ENCODE results near the gene RELN. TPM values are rescaled to one million over a fixed set of nuclear protein-coding genes. Genes with fewer than 3 reads are reported as not detected.
A peak's percentile ranks its signal among the peaks of the same experiment; 100 is the strongest.

RELN gene
- total RNA-seq, 1 experiment from 2014 or later = 0.02 TPM

DNA sequence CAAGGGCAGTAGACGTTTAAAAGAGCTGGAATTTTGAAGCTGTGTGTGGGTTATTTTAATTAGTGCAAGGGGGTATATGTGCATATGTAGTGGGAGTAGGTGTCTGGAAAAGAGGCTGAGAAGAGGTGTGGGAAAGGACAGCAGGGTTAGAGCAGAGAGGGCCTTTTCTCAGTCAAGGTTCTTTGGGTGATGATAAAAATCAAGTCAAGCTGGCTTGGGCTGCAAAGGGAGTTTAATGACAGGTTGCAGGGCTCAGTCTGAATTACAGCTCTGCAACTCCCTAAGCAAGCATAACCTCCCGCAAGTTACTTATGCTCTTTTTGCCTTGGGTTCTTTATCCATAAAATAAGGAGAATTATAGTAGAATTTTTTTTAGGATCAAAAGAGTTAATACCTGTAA lies 83.5 kb downstream of the RELN start:
- Histone ChIP-seq H3T11ph (ENCODE audit: low read length) (no peak overlapping the region), H2AFZ (ENCODE audit: low read length) (no peak overlapping the region), H3K9ac (ENCODE audit: extremely low read depth, insufficient read length, low read length) (no peak overlapping the region), H3K27ac (ENCODE audit: insufficient read length, low read depth, low read length) (no peak overlapping the region), H3K79me2 (ENCODE audit: insufficient read depth, low read length) (no peaks in the 10 kb centered on the region), H3K79me1 (ENCODE audit: insufficient read depth, low read depth, low read length, poor library complexity, severe bottlenecking) (no peaks in the 10 kb centered on the region), H2BK12ac (ENCODE audit: insufficient read length, low read depth, low read length) (no peak overlapping the region), H4K20me1 (ENCODE audit: control insufficient read depth, insufficient read depth, insufficient read length) (no peaks in the 10 kb centered on the region), H3K4ac (ENCODE audit: low read depth, low read length) (no peak overlapping the region), H4K8ac (replicated peaks; ENCODE audit: insufficient read length, low read depth, low read length) (no peak overlapping the region), H2BK120ac (ENCODE audit: low read depth, low read length, poor library complexity, severe bottlenecking) (no peak overlapping the region), H3K23me2 (ENCODE audit: insufficient read length, low read depth, low read length, poor library complexity, severe bottlenecking) (no peaks in the 10 kb centered on the region), H2BK5ac (ENCODE audit: insufficient read length, low read length) (no peak overlapping the region), H3K23ac (ENCODE audit: insufficient read length, low read depth, low read length) (no peak overlapping the region), H3K14ac (ENCODE audit: insufficient read depth, low read length) (no peak overlapping the region), H3K4me2 (ENCODE audit: insufficient read depth, insufficient read length, low read length) (no peak overlapping the region), H2BK15ac (ENCODE audit: low read depth, low read length) (no peak overlapping the region), H2AK5ac (ENCODE audit: insufficient read length, low read length) (no peak overlapping the region), H4K5ac (ENCODE audit: insufficient read length, low read depth, low read length) (no peak overlapping the region), H2BK20ac (ENCODE audit: low read depth, low read length, poor library complexity, severe bottlenecking) (no peak overlapping the region), H3K56ac (ENCODE audit: insufficient read length, low read depth, low read length) (no peak overlapping the region), H3K9me3 (ENCODE audit: control insufficient read depth, low read depth, low read length) (no peaks in the 10 kb centered on the region), H3K18ac (ENCODE audit: insufficient read length, low read depth, low read length) (no peak overlapping the region), H3K27me3 (ENCODE audit: insufficient read depth, low read length) (no peaks in the 10 kb centered on the region), H3K4me1 (ENCODE audit: insufficient read depth, low read length) (no peaks in the 10 kb centered on the region), H4K91ac (ENCODE audit: insufficient read length, low read depth, low read length) (no peak overlapping the region)
- Mint-ChIP-seq H3K4me3 (no peak overlapping the region), H3K9me3 (no peaks in the 10 kb centered on the region), H3K4me1 (no peaks in the 10 kb centered on the region), H3K36me3 (ENCODE audit: insufficient read depth in 1 of 3, low read depth in 3 of 3) (no peaks in the 10 kb centered on the region), H3K27me3 (ENCODE audit: low read depth) (peaks cover 2% of the 10 kb centered on the region; the same call in 1 of the 2 replicates), H3K27ac (peak overlapping the region in 1 of 3 experiments; percentile 13; a peak in 1 of 7 replicates)
- no peak for DNase-seq
- TF ChIP-seq, protein P1, sequence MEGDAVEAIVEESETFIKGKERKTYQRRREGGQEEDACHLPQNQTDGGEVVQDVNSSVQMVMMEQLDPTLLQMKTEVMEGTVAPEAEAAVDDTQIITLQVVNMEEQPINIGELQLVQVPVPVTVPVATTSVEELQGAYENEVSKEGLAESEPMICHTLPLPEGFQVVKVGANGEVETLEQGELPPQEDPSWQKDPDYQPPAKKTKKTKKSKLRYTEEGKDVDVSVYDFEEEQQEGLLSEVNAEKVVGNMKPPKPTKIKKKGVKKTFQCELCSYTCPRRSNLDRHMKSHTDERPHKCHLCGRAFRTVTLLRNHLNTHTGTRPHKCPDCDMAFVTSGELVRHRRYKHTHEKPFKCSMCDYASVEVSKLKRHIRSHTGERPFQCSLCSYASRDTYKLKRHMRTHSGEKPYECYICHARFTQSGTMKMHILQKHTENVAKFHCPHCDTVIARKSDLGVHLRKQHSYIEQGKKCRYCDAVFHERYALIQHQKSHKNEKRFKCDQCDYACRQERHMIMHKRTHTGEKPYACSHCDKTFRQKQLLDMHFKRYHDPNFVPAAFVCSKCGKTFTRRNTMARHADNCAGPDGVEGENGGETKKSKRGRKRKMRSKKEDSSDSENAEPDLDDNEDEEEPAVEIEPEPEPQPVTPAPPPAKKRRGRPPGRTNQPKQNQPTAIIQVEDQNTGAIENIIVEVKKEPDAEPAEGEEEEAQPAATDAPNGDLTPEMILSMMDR (conservative IDR thresholded peaks at IDR 0.05) = no peak
- no CpG with 5 or more reads among the region's 2 CpGs for WGBS (ENCODE audit: extremely low coverage, insufficient read length, low lambda C conversion rate)

Measured in H9 (cell line).